BLaER1 treated with 17β-estradiol and CSF1 and Interleukin-3, amounts not matched to agents 10 nM and 100 nM (cell line): Measurements from ENCODE around the gene TM4SF18.

Experiments used
- H3K27ac ChIP-seq, 11 experiments: shearing (Covaris generic); formaldehyde crosslinking; 2 replicates each; pipeline ENCODE4 v1.8.1; 2022
- H3K27me3 ChIP-seq, 11 experiments: shearing (Covaris generic); formaldehyde crosslinking; 2 replicates each; pipeline ENCODE4 v1.8.1; 2022
- H3K36me3 ChIP-seq, 11 experiments: shearing (Covaris generic); formaldehyde crosslinking; 2 replicates each; pipeline ENCODE4 v1.8.1; 2022
- H3K4me1 ChIP-seq, 10 experiments: shearing (Covaris generic); formaldehyde crosslinking; 2 replicates each; pipeline ENCODE4 v1.8.1; 2022
- H3K4me2 ChIP-seq, 11 experiments: shearing (Covaris generic); formaldehyde crosslinking; 2 replicates each; pipeline ENCODE4 v1.8.1; 2022
- H3K4me3 ChIP-seq, 10 experiments: shearing (Covaris generic); formaldehyde crosslinking; 2 replicates each; pipeline ENCODE4 v1.8.1; 2022
- H3K9ac ChIP-seq, 11 experiments: shearing (Covaris generic); formaldehyde crosslinking; 2 replicates each; pipeline ENCODE4 v1.8.1; 2022
- H3K9me3 ChIP-seq, 11 experiments: shearing (Covaris generic); formaldehyde crosslinking; replicated peaks in 1 of 11; 2 replicates each; pipeline ENCODE4 v1.8.1; 2022
- H4K20me1 ChIP-seq, 11 experiments: shearing (Covaris generic); formaldehyde crosslinking; 2 replicates each; pipeline ENCODE4 v1.8.1; 2022
- Cebpa-rat ChIP-seq, 11 experiments: shearing (Covaris generic); IDR thresholded peaks; 2 replicates each; pipeline ENCODE4 v1.8.1; 2022

The TM4SF18 gene

DNA sequence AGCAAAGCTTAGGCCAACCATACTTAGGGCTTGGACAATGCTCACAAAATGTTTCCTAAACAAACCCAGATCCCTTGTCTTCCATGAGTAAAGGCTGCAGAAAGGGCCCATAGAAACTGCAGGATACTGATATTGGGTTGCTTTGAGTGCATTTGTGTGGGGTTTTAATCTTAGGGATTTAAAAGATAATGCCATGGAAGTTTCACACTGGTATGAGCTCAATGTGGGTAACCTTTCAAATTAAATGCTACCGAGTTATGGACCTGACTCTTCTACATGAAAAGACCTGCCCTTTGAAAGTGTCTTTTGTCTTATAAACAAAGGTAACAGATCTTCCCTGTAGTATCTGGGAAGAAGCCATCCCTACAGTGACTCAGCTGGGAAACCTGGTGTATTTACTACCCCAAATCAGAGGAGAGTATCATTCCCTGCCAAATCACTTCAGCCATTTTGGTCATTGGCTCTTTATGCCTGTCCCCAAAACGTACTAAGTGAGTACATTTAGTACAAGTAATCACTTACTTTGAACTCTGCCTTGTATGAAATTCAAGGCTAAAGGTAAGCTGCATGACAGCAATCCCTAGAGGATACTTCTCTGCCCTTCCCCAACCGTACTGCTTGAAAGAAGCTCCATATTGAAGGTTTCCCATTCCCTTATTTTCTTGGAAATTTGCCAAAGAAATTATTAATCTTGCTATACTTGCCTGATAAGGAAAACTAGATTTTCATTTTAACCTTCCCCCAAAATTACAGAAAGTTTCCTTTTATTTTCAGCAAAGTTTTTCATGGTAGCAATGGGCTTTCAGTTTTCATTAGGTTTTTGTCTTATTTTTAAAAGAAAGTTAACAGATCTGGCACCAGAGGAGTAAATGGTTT is 36.8 kb upstream of the TM4SF18 start:
- Histone ChIP-seq H3K36me3 (no peaks in the 10 kb centered on the region), H3K9ac (no peak overlapping the region), H3K27me3 (no peaks in the 10 kb centered on the region), H4K20me1 (no peaks in the 10 kb centered on the region), H3K4me3 (no peak overlapping the region), H3K4me2 (peak overlapping the region in 5 of 11 experiments; percentile 41 to 59 (median 49); a peak in 8 of 22 replicates), H3K27ac (no peak overlapping the region), H3K4me1 (peaks cover 0 to 27% (median 10%) of the 10 kb centered on the region in 10 experiments; a peak in 13 of 20 replicates), H3K9me3 (no peaks in the 10 kb centered on the region)
- TF ChIP-seq Cebpa-rat (IDR thresholded peaks at IDR 0.05): no peak

DNA sequence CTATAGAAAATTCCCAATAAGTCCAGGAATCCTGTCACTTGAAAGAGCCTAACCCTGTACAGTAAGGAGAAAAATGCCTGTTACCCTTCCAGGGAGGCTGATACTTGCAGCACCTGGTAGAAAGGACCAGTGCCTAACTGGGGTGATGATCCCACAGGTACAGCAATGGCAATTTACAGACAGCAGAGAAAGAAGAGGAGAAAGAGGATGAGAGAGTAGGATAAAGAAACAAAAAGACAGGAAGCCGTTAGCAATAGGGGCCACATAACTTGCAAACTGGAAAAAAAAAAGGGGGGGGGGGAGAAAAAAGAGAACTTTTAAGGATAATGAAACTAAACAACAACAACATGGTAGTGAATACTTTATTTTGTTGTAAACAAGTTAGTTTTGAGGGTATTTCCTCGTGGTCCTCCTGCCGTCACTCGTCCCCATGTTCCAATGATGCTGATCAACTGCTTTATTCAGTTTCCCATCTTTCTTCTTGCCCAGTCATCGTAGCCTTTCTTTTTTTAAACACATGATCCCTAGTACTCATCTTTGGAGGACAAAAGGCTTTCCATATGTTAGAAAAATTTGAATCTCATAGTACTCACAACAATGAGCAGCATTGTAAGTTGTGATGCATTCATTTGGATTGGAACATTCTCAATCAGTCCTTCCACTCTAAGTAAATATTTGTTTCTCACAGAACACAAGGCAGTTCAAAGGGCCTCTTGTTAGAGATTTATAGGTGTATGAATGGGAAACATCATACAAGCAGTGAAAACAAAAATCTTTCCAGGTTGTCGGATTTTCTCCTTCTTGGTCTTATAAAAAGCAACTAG is 35.5 kb upstream of the TM4SF18 start:
- Histone ChIP-seq H3K27ac (no peak overlapping the region), H3K9ac (no peak overlapping the region), H3K9me3 (no peaks in the 10 kb centered on the region), H3K27me3 (no peaks in the 10 kb centered on the region), H3K4me3 (no peak overlapping the region), H3K4me1 (peaks cover 0 to 25% (median 10%) of the 10 kb centered on the region in 10 experiments; a peak in 13 of 20 replicates), H4K20me1 (no peaks in the 10 kb centered on the region), H3K4me2 (no peak overlapping the region), H3K36me3 (no peaks in the 10 kb centered on the region)
- no peak for TF ChIP-seq Cebpa-rat (IDR thresholded peaks at IDR 0.05)

DNA sequence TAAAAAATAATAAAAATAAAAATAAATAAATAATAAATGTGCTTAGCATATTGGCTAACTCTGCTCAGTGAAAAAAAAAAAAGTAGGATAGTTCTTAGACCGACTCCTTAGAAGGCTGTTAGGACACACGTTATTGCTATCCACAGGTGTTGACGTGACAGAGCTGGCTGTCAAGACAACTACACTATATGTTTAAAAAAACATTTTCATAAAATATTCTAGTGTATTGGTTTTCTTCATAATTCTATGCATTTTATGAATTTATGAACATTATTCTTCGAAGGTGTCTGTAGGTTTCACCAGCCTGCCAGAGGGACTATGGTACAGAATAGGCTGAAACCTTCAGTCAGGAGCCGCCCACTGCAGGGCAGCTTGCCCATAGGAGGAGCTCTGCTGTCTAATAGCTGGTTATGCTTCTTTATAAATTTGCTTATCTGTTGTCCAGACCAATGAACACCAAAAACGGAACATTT is 34.8 kb upstream of the TM4SF18 start:
- Histone ChIP-seq H3K4me1 (peaks cover 0 to 23% (median 10%) of the 10 kb centered on the region in 10 experiments; a peak in 13 of 20 replicates), H3K36me3 (no peaks in the 10 kb centered on the region), H3K27me3 (no peaks in the 10 kb centered on the region), H3K4me2 (no peak overlapping the region), H4K20me1 (no peaks in the 10 kb centered on the region), H3K4me3 (no peak overlapping the region), H3K9ac (no peak overlapping the region), H3K27ac (no peak overlapping the region), H3K9me3 (no peaks in the 10 kb centered on the region)
- no peak for TF ChIP-seq Cebpa-rat (IDR thresholded peaks at IDR 0.05)

DNA sequence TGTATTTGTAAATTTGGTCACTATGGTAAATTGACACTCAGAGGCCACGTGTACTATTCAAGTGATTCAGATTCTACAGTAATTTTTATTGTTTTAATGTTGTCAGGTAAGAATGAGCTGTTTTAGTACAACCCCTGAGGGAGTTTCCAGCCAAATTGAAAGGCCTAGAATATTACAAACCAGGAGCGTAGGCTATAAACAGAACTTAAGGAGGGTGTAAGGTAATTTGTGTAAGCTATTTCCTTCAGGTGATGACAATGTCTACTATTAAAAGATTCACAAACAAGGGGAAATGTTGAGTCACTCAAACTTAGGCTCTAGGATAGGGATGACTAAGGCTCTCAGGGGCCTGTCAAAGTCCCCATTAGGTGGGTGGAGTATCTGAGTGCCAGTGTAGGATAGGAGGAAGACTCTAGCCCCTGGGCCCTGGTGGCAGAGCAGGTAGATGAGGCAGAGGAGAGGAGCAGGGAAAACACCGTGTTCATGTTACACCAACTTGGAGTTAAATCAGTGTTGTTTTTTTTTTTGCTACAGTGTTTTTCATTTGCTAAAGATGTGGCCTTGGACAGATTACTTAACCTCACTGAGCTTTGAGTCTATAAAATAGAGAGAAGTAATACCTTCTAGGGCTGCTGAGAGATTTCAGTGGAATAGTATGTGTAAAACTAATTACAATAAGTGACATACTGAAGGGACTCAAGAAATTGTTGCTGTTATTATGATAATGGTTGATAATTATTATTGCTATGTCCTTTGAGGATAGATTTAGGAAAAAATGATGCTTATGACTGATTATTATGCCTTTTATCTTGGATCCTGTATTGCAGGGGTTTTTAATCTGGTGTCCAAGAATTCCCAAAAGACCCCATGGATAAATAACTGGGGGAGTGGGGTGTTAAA is 33.8 kb upstream of the TM4SF18 start:
- H3K36me3 ChIP-seq: no peaks in the 10 kb centered on the region
- peaks cover 0 to 23% (median 10%) of the 10 kb centered on the region in 10 experiments; a peak in 13 of 20 replicates for H3K4me1 ChIP-seq
- H3K9me3 ChIP-seq: no peaks in the 10 kb centered on the region
- H4K20me1 ChIP-seq: no peaks in the 10 kb centered on the region
- no peak overlapping the region for H3K4me3 ChIP-seq
- H3K27ac ChIP-seq: no peak overlapping the region
- peak overlapping the region in 2 of 11 experiments; percentile 13 to 24; a peak in 1 of 22 replicates for H3K4me2 ChIP-seq
- no peaks in the 10 kb centered on the region for H3K27me3 ChIP-seq
- no peak for TF ChIP-seq Cebpa-rat (IDR thresholded peaks at IDR 0.05)
- no peak overlapping the region for H3K9ac ChIP-seq

DNA sequence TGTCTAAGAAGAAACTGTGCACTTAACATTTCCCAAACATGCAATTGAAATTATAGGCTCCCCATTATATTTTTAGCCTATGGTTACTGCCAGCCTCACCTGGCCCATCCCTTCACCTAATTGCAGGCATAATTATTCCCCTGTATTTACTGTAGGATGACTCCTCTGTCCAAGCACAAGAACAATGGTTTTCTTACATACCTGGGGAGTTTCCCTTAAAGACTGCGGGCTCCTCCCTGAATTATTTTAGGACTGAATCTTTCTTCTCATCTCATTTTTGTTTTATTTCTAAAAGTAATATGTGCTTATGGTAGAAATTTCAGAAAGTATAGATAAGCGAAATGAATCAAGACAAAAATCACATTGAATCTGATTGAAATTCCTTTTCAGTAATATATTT is 32.6 kb upstream of the TM4SF18 start:
- H3K36me3 ChIP-seq: no peaks in the 10 kb centered on the region
- peaks cover 0 to 15% (median 6%) of the 10 kb centered on the region in 10 experiments; a peak in 13 of 20 replicates for H3K4me1 ChIP-seq
- H4K20me1 ChIP-seq: no peaks in the 10 kb centered on the region
- H3K27ac ChIP-seq: no peak overlapping the region
- no peak overlapping the region for H3K4me3 ChIP-seq
- no peak overlapping the region for H3K4me2 ChIP-seq
- H3K9me3 ChIP-seq: no peaks in the 10 kb centered on the region
- H3K27me3 ChIP-seq: no peaks in the 10 kb centered on the region
- no peak overlapping the region for H3K9ac ChIP-seq
- TF ChIP-seq Cebpa-rat (IDR thresholded peaks at IDR 0.05): no peak

DNA sequence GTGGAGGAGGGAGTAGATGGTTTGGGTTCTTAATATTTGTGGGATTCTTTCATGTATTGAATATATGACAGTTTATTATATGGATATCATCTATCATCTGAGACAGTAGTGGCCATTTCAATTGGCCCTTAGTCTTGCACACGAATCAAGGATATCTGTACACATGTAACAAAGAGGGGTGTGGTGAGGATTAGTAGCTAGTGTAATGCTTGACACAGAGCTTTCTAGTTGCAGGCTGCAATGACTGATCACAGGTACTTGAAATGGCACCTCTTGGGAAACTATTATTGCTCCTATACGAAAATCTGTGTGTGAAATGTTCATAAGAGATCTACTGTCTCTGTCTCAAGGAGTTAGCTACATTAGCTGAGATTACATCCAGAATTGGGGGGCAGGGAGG is 31.2 kb upstream of the TM4SF18 start:
- H3K27ac ChIP-seq: no peak overlapping the region

DNA sequence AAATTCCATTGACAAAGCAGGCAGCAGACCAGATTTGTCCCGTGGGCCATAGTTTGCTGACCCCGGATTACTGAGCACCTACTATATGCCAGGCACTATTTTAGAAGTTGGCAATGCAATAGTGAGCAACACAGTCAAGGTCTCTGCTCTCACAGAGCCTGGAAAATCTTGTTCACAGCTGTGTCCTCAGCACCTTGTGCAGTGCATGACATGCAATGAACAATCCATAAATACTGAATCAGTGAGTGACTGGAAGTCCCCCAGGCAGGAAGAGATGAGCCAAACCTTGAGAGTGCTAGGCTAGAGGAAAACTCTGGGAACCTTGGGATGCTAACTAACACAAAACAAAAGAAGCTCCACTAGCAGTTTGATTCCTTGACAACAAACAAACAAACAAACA is 29.6 kb upstream of the TM4SF18 start:
- Histone ChIP-seq H3K9me3 (no peaks in the 10 kb centered on the region), H4K20me1 (no peaks in the 10 kb centered on the region), H3K27ac (no peak overlapping the region), H3K4me2 (no peak overlapping the region), H3K27me3 (no peaks in the 10 kb centered on the region), H3K9ac (no peak overlapping the region), H3K4me1 (peaks cover 0 to 6% (median 0%) of the 10 kb centered on the region in 10 experiments; a peak in 4 of 20 replicates), H3K4me3 (no peak overlapping the region), H3K36me3 (no peaks in the 10 kb centered on the region)
- TF ChIP-seq Cebpa-rat (IDR thresholded peaks at IDR 0.05): no peak

More for the DNA sequence above, 31.2 kb upstream of the TM4SF18 start:
- Histone ChIP-seq H3K9ac (no peak overlapping the region), H3K4me3 (no peak overlapping the region), H3K27me3 (no peaks in the 10 kb centered on the region), H3K36me3 (no peaks in the 10 kb centered on the region), H4K20me1 (no peaks in the 10 kb centered on the region), H3K4me2 (no peak overlapping the region), H3K4me1 (peaks cover 0 to 6% (median 0%) of the 10 kb centered on the region in 10 experiments; a peak in 4 of 20 replicates), H3K9me3 (no peaks in the 10 kb centered on the region)
- TF ChIP-seq Cebpa-rat (IDR thresholded peaks at IDR 0.05): no peak

DNA sequence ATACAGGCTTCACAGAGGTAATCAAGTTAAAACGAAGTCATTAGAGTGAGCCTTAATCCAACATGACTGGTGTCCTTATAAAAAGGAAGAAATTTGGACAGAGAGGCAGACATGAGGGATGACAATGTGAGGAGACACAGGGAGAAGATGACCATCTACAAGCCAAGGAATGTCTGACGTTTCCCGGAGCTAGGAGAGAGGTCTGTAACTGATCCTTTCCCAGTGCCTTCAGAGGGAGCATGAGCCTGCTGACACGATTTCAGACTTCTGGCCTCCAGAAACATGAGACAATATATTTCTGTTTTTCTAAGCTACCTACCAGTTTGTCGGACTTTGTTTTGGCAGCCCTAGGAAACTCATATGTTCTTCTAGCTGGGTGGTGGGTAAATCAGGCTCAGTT is 28.9 kb upstream of the TM4SF18 start:
- Histone ChIP-seq H3K27ac (no peak overlapping the region), H3K36me3 (no peaks in the 10 kb centered on the region)

More for the DNA sequence above, 28.9 kb upstream of the TM4SF18 start:
- Histone ChIP-seq H3K9me3 (no peaks in the 10 kb centered on the region), H3K4me2 (no peak overlapping the region), H3K4me3 (no peak overlapping the region), H3K4me1 (peaks cover 0 to 6% (median 0%) of the 10 kb centered on the region in 10 experiments; a peak in 4 of 20 replicates), H4K20me1 (no peaks in the 10 kb centered on the region), H3K9ac (no peak overlapping the region), H3K27me3 (no peaks in the 10 kb centered on the region)
- no peak for TF ChIP-seq Cebpa-rat (IDR thresholded peaks at IDR 0.05)
